GM21360 (cell line): ENCODE data around the gene UNC80.

Source experiments
- ATAC-seq: cut with Tn5 transposase; IDR thresholded peaks from one replicate; pipeline ENCODE4 v1.9.1; 2021; ENCODE audit warnings: mild to moderate bottlenecking, moderate library complexity; ENCODE audit not compliant: unreplicated experiment

Gene UNC80

DNA sequence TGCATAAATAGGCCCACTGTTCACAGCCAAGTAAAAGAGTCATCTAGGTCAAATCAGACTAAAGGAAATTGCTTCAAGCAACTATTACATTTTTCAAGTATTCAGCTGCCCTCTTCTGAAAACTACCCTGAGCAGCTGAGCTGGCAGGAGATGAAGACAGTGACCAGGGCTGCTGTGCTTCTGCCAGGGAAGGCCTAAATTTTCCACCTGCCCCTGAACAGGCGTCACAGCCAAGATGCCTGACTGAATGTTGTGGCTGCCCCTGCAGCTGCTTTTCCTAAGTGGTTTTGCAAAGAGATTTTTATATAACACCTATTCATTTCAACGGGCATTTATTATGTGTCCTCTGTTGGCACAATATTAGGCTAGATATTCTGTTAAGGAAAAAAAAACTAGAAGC lies 134.1 kb downstream of the UNC80 start:
- ATAC-seq, result no peak

DNA sequence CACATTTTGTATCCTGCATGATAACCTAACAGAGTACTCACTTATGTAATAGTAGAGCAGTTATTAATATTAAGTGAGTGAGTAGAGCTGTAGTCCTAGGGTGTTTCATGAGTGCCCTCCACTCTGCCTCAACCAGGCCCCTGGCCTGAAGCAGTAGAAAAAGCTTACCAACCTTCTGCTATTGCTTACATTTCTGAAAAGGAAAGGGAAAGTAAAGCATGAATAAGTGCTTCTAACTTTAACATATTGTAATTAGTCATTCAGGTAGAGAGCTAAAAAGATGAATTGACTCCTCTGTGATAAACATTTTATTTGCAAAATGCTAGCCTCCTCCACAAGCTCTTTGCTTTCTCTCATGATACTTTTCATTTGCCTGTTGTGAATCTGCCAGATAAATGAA lies 136.1 kb downstream of the UNC80 start:
- ATAC-seq, result no peak

DNA sequence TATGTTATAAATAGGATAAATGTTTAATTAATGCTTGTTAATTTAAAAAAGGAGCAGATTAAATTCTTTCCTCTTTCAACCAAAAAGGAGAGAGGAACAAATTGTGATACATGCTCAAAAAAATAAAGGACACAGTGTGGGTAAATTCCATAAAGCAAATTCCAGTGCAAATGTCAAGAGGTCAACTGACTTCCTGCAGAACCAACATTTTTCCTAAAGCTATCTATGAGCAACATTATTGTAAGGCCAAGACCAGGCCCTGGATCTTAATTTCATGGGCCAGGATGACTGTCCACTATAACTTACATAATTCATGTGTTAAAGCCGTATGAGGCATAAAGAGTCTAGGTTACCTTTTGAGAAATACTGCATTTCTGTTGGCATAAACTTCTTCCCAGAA lies 136.9 kb downstream of the UNC80 start:
- no peak for ATAC-seq

DNA sequence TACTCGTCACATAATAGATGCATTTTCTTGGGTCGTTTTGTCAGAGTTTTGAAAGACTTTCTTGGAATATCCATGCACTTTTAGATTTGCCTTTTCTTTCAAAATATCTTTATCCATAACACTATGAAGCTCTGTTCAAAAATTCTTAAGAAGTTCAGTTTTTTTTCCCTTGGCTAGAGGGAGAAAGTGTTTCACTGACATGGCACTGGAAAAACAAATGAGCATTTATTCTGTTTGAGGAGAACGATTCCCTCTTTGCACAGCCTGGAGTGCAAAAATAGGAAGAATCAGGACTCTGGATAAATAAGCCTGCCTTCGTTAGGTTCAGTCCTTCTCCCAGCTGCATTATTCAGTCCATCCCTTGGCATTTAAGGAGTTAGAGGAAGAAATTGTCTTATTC lies 139.9 kb downstream of the UNC80 start:
- ATAC-seq, result no peak

DNA sequence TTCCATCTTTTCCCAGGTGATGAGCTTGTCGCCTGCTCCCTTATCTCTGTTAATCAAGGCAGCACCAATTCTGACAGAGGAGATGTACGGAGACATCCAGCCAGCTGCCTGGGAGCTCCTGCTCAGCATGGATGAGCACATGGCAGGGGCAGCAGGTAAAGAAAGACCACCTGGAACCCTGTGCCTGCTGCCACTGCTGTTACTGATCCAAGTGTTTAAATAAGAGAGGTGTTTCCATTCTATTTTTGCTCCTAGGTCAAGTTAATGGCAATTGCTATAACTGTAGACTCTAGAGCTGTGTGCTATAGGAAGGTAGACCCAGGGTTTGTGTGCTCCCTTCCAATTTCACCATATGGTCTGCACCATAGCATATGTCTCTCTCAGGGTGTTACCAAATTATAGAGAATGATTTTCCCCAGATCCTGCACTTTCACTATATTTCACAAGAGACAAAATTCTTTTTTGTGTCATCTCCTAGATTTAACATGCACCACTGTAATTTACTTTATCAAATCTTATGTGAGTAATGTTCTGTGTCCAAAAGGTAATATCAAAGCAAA lies 142.2 kb downstream of the UNC80 start:
- ATAC-seq, result no peak

DNA sequence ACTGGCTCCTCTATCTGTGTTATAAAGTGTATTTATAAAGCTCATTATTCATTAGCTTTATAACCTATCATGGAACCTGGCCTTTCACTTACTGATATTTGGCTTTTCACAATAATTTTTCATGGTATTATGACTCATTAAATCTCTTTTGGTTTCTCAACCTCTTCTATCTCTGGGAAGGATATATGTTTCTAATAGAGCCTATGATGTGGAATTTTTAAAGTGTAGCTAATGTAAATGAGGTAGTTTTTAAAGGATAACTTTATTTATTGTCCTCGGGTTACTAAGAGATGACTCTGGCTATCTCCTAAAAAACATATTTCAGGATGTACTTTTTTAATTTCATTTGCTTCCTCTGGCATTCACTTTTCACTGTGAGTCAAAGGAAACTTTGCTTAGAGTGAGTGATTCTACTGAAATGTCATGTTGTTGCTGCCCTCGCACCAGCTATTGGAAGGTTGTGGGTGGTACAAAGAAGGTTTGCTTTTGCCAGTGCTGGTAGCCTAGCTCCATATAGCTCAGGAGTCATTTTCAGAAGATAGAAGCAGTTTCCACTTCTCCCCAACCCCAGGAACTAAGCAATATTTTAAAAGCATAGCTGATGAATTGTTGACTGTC lies 145.6 kb downstream of the UNC80 start:
- ATAC-seq, result no peak

DNA sequence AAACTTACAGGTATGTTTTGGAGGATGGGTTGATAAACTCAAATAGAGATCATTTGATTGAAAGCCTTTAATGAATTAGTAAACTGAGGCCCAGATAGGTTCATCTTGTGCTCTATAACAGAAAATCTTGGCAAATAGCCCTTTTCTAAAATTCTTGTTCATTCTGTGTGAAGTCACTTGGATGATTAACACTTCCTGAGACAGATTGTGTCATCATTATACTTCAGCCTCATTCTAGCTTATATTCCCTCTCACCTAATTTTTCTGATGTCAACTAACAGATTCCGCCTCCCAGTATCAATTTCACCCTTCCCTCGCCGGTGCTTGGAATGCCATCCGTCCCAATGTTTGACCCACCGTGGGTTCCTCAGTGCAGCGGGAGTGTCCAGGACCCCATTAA lies 146.6 kb downstream of the UNC80 start:
- ATAC-seq, result no peak

DNA sequence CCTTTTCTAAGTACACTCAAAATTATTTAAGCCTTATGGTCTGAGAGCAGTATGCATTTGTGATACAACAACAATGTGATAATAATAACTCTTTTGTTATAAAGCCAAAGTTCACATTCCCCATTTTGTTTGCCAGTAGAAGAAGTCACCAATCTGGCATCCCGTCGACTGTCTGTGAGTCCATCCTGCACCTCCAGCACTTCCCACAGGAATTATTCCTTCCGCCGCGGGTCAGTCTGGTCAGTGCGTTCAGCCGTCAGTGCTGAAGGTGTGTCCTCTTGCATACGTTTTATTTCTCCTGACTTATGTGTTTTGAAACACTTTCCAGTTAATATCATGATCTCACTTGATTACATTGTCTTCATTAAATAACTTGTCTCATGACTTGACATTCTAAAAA lies 150.5 kb downstream of the UNC80 start:
- ATAC-seq, result no peak

DNA sequence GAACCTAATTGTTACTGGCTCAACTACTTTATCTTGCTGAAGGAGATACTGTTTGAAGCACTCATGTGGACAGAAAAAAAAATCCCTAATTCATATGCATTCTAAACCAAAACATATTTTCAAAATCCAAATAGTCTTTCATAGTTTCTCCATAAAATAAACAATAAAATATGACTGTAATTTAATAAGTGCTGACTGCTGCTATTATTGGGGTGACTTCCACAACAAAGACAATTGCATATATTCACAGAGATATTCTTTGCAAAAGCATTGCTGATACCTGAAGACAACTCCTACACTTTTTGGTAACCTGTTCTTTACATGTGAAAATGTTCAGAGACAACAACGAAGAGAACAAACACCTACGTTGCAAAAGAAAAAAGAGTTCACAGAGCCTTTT lies 157.7 kb downstream of the UNC80 start:
- ATAC-seq, result no peak

DNA sequence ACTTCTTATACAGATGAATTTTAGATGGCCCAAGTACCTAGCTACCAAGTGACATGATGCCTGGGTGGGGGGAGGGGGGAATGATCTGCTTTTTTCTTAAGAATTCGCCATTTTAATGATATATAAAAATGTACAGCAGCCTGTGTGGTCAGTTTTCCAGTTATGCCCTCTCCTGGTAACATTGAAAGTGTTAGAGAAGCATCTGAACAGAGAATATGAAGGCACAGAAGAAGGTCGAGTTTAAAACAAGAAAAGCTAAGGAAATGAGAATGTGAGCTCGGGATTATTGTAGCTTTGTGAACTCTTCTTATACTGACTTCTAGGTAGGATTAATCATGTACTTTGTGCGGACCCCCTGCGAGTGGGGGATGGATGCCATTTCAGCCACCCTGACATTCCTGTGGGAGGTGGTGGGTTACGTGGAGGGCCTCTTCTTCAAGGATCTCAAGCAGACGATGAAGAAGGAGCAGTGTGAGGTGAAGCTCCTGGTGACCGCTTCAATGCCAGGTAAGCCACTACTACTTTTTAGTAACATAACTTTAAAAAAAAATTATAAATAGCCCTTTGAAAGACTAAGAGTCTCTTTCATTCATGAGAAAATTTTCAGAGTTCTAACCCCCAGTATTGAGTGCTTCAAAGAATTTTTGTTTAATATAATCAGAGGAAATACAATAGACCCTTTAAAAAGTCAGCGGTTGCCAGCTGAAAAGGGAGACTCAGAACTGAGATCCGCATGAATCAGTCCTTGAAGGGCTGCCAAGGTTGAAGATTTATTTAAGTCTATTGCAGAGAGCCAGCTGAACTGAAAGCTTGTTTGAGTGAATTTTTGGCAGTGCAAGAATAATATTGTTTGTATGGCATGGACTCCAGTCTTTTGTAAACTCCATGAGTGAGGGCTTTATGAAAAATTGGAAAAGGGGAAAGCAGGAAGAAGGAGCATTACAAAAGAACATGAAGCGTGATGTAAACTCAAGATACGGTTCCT lies 162.2 kb downstream of the UNC80 start:
- ATAC-seq, result no peak

DNA sequence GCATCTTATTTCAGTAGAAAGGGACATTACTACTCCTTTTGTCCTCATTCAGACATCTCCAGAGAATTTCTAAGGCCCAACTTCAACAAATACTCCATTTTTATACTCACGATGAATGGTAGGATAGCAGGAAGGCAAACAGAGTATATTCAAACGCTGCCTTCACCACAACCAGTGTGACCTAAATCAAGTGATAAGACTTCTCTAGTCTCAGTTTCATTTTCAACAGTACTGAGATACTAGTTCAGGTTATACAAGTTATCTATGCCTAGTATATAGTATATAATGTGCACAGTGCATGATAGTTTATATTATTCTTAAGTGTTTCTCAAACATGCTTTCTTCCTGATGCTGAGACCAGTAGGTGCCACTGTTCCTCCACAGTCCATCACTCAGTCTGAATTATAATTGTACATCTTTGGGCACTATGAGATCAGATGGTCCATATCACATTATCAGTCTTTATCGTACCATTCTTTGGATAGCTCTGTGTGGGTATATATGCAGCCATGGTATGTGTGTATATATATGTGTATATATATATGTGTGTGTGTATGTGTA lies 164.6 kb downstream of the UNC80 start:
- no peak for ATAC-seq

DNA sequence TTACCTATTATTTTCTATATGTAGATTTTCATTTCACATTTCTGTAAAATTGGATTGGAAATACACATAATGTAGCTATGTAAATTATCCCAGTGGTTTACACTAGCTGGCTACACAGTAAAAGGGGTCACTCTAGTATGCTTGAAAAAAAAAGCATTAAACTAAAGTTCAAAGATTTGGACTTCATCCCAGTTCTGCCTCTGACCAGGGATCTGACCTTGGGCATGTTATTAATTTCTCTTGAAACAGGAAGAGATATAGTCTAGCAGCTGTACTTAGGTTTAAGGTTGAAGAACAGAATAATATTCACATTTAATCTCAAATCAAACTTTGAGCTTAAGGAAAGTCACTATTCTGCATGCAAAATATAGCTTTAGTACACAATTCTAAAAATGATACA lies 166.3 kb downstream of the UNC80 start:
- no peak for ATAC-seq

DNA sequence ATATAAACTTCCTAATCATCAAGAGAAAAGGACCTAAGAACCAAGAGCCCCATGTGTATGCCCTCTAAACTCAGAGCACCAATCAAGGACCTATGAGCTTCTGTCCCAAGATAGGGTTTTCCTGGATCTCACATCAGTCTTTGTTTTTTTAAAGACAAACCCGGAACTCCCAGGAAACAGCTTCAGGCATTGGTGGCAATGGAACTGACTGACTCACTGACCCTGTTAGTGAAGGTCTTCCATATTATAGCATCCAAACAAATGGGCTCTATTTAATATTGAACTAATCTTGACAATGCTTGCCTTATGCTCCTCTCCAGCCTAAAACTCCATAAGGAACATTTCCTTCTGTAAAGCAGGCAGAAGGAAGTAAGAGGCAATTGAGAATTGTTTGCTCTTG lies 167.3 kb downstream of the UNC80 start:
- ATAC-seq, result no peak

DNA sequence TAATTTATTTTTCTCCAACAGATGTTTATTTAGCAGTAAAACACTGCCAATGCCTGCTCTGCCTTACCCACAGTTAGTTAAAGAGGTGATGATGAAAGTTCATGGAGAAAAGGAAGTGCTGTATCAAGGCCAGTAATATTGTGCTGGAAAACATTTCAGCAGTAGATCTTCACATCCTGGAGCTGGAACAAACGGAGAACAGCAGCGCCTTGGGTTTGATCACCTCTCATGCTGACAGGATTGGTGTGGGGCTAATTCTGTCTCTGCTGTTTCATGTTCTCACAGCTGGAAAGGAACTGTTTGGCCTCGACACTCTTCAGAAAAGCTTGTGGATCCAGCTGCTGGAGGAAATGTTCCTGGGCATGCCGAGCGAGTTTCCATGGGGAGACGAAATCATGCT lies 169.3 kb downstream of the UNC80 start:
- ATAC-seq, result no peak

DNA sequence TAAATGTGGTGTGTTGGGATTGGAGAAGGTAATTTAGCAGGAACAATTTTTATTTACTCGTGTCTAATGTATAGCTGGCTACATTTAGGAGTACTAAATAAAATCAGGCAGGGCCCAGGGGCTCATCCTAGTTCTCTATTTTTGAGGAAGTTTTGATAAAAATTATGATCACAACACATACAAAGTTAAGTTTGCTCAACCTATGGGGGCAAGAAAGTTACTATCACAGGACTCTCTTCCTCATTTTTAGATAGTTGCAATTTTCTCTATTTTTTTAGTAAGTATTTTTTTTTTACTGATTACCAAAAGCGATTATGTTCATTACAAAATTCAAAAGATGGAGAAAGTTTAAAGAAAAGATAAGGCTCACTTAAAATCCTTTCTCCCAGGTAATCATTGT lies 170.8 kb downstream of the UNC80 start:
- no peak for ATAC-seq

DNA sequence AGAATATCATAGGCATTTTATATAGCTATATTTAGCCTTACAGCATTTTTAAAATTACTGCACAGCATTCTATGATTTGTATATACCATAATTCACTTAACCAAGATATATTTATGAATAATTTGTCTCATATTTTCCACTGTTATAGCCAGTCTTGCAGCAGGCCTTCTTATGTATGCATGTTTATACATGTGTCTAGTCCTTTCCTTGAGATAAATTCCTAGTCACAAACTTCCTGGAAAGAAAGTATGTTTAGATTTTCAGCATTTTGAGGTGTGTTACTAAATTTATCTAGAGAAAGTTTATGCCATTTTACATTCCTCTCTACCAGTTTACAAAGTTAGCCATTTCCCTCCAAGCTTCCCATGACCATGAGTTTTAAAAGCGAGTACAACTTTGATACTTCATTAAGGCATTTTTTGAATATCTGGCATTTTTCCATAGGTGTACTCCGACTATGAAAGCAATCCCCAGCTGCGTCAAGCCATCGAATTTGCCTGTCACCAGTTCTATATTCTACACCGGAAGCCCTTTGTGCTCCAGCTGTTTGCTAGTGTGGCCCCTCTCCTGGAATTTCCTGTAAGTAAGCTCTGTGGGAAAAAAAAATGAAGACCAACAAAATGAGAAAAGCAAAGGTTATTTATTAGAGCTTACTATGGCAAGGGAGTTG lies 171.4 kb downstream of the UNC80 start:
- ATAC-seq, result no peak

DNA sequence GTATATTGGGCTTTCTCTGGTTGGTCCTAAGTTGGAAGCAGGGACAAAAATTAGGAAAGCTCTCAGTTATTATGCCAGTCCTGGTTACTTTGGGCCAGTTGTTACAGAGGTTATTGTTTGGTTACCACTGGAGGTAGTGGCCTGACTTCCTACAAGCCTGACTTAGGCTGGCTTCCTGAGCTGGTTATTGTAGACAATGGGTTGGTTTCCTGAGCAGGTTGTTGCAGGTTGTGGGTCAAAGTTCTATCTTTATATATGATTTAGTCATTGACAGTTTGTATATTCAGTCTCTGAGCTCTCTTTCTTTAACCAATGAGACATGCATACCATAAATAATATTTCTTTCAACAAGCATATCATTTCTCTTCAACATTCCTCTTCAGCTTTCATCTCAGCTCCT lies 172.1 kb downstream of the UNC80 start:
- no peak for ATAC-seq

DNA sequence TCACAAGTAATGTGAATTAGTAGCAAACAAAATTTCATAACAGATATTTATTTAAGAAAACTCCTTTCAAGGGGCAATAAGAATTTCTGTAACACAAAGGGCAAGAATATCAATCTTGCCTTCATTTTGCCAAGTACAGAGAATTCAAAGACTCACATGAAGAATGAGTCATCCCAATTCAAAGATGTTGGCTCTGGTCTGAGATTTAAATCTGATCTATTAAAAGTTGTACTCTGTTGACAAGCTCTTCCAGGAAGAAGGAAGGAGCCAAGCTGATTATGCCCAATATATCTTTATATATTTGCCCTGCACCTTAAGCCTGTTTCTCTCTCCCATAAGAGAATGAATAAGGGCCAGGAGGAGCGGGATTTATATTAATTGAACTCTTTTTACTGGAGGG lies 174.9 kb downstream of the UNC80 start:
- ATAC-seq, result no peak

DNA sequence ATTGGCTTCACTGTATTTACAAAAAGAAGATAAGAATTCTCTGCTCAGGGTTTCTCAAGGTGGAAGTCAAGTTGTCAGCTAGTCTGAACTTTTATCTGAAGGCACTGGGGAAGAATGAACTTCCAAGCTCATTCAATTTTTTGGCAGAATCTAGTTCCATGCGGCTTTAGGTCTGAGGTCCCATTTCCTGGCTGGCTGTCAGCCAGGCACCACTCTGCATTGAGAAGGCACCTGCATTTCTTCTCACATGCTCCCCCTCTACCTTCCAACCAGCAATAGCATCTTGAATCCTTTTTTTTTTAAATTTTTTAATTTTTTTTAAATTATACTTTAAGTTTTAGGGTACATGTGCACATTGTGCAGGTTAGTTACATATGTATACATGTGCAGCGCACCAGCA lies 184.6 kb downstream of the UNC80 start:
- ATAC-seq, result no peak

DNA sequence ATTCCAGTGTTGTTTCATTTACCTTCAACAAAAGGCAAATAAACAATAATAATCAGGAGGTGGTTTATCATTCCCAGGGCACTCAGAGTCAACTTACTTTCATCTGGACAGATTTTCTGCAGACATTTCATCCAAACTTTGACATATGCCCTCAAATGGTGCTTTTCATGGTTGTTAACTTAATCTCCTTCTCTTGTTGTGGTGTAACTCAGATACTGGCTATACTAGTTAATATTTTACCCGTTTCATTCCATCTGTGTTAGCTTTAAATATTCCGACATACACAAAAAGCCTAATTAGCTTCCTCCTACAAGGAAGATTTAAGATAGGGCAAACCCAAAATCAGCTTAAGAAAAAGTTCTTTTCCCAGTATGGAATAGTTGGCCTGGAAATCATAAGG lies 186.4 kb downstream of the UNC80 start:
- no peak for ATAC-seq

DNA sequence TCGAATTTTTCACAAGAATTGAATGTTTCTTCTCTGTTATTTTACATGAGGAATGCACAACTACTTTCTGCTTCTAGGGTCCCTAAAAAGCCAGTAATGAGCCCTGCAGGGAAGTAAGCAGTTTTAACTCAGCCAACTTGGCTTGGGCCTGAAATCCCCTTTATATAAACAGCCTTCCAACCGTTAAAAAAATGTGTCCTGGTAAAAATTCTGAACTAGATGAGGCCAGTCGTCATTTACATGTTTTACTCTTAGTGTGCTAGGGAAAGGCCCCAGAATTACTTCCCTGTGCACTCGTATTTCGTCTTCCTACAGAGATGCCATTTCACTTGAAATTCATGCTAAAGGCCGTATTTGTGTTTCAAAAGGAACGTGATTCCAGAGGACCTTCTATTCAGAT lies 188.4 kb downstream of the UNC80 start:
- no peak for ATAC-seq
